BE2C (cell line): Measurements from ENCODE around the gene USP32.
"Not testable (repeated sequence)": the region's sequence is repeated elsewhere in the genome, so short reads cannot be mapped to it uniquely, and the experiment has no call there.

Experiments
- DNase-seq: peaks from one replicate; pipeline ENCODE4 v3.0.0-alpha.2; 2020
- H3K27me3 ChIP-seq: fragments of 250-450 bp; sonication (Bioruptor Pico); 2 replicates; pipeline ENCODE4 v1.5.1; 2020; ENCODE audit warnings: mild to moderate bottlenecking
- H3K36me3 ChIP-seq: fragments of 250-450 bp; sonication (Bioruptor Pico); 2 replicates; pipeline ENCODE4 v1.5.1; 2020; ENCODE audit warnings: mild to moderate bottlenecking
- H3K4me1 ChIP-seq: fragments of 250-450 bp; sonication (Bioruptor Pico); 2 replicates; pipeline ENCODE4 v1.5.1; 2020
- H3K4me3 ChIP-seq: 2 replicates; pipeline ENCODE4 v1.5.1; 2011; ENCODE audit warnings: low read depth, low read length
- H3K9me3 ChIP-seq: fragments of 250-450 bp; sonication (Bioruptor Pico); 2 replicates; pipeline ENCODE4 v1.5.1; 2020
- TF ChIP-seq, protein P1 (sequence below): IDR thresholded peaks from 2 replicates; pipeline ENCODE4 v1.5.1; 2012; ENCODE audit warnings: mild to moderate bottlenecking, low read depth, low read length

The USP32 gene

GRCh38 chr17:60353773-60354172 is 38.2 kb downstream of the USP32 start:
- Histone ChIP-seq H3K36me3 (no peaks in the 10 kb centered on the region; the same call in 1 of the 2 replicates), H3K9me3 (no peaks in the 10 kb centered on the region; the same call in 1 of the 2 replicates), H3K27me3 (no peaks in the 10 kb centered on the region), H3K4me1 (peaks cover 5% of the 10 kb centered on the region; the same call in 1 of the 2 replicates), H3K4me3 (no peak overlapping the region)
- DNase-seq, result no peak
- TF ChIP-seq, protein P1, sequence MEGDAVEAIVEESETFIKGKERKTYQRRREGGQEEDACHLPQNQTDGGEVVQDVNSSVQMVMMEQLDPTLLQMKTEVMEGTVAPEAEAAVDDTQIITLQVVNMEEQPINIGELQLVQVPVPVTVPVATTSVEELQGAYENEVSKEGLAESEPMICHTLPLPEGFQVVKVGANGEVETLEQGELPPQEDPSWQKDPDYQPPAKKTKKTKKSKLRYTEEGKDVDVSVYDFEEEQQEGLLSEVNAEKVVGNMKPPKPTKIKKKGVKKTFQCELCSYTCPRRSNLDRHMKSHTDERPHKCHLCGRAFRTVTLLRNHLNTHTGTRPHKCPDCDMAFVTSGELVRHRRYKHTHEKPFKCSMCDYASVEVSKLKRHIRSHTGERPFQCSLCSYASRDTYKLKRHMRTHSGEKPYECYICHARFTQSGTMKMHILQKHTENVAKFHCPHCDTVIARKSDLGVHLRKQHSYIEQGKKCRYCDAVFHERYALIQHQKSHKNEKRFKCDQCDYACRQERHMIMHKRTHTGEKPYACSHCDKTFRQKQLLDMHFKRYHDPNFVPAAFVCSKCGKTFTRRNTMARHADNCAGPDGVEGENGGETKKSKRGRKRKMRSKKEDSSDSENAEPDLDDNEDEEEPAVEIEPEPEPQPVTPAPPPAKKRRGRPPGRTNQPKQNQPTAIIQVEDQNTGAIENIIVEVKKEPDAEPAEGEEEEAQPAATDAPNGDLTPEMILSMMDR, result no peak

DNA sequence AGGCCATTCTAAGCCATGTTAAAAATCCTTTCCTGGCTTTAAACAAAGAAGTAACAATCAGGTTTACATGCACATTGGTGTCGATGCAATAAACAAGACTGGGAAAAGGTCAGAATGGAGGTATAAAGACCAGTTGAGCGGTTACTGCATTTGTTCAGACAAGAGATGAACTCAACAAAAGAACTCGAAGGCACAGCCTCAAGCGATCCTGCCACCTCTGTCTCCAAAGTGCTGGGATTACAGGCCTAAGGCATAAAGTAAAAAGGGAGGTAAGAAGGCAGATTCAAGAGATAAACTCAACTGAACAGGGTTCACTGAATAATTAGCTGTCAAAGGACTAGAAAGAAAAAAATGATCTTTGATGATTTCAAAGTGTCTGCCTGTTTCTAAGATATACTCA is 39.4 kb downstream of the USP32 start:
- H3K36me3 ChIP-seq, result no peaks in the 10 kb centered on the region
- TF ChIP-seq, protein P1, result no peak
- H3K9me3 ChIP-seq, result no peaks in the 10 kb centered on the region
- DNase-seq, result no peak
- H3K27me3 ChIP-seq, result no peaks in the 10 kb centered on the region
- H3K4me1 ChIP-seq, result peaks cover 5% of the 10 kb centered on the region; the same call in 1 of the 2 replicates
- H3K4me3 ChIP-seq, result no peak overlapping the region

DNA sequence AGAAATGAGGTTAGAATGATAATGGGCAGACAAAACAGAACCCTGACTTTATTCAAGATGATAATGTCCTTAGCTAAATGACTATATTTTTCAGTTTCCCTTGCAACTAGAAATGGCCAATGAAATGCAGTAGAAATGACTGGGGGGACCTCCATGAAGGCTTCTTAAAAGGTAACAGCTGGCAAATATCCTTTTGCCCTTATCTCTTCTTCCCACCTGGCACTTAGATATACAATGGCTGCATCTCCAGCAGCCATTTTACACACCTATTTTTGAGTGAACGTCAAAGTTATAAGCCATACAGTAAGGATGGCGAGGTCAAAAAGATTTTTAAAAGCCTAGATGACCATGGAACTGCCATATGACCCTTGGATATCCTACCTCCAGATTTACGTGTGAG is 39.9 kb downstream of the USP32 start:
- Histone ChIP-seq H3K36me3 (no peaks in the 10 kb centered on the region), H3K27me3 (no peaks in the 10 kb centered on the region), H3K9me3 (no peaks in the 10 kb centered on the region), H3K4me1 (peaks cover 5% of the 10 kb centered on the region; the same call in 1 of the 2 replicates), H3K4me3 (no peak overlapping the region)
- TF ChIP-seq, protein P1, result no peak
- DNase-seq, result no peak

- H3K4me1 ChIP-seq, result peaks cover 10% of the 10 kb centered on the region
- TF ChIP-seq, protein P1, result no peak
- no peak overlapping the region for H3K4me3 ChIP-seq
- DNase-seq, result no peak
- no peaks in the 10 kb centered on the region for H3K9me3 ChIP-seq
- no peaks in the 10 kb centered on the region for H3K36me3 ChIP-seq
- H3K27me3 ChIP-seq, result no peaks in the 10 kb centered on the region
These were observed 40.8 kb downstream of the USP32 start for GRCh38 chr17:60351012-60351695.

GRCh38 chr17:60348616-60349015 is 43.3 kb downstream of the USP32 start:
- Histone ChIP-seq H3K36me3 (peaks cover 6% of the 10 kb centered on the region), H3K4me3 (no peak overlapping the region), H3K9me3 (no peaks in the 10 kb centered on the region), H3K27me3 (no peaks in the 10 kb centered on the region), H3K4me1 (peaks cover 10% of the 10 kb centered on the region)
- TF ChIP-seq, protein P1, result no peak
- no peak for DNase-seq

- DNase-seq, result no peak
- no peak overlapping the region for H3K4me3 ChIP-seq
- TF ChIP-seq, protein P1, result no peak
- no peaks in the 10 kb centered on the region for H3K27me3 ChIP-seq
- H3K36me3 ChIP-seq, result peaks cover 16% of the 10 kb centered on the region
- no peaks in the 10 kb centered on the region for H3K9me3 ChIP-seq
- peaks cover 6% of the 10 kb centered on the region for H3K4me1 ChIP-seq
These were observed 46.7 kb downstream of the USP32 start for GRCh38 chr17:60345233-60345632.

GRCh38 chr17:60342492-60342891 is 49.4 kb downstream of the USP32 start:
- not testable (repeated sequence) for H3K4me3 ChIP-seq, H3K27me3 ChIP-seq, DNase-seq, H3K9me3 ChIP-seq, H3K4me1 ChIP-seq
- H3K36me3 ChIP-seq, result peaks cover 21% of the 10 kb centered on the region
